Natural killer cell (primary cell): ENCODE measurements around the gene ADGRF3. TPM values are rescaled to one million over a fixed set of nuclear protein-coding genes. Genes with fewer than 3 reads are reported as not detected.
"Not testable (repeated sequence)": the region's sequence is repeated elsewhere in the genome, so short reads cannot be mapped to it uniquely, and the experiment has no call there.

ENCODE experiments used
- ATAC-seq, 3 donors: fragments of 150-1000 bp in 2 of 3; fragments of 200-7000 bp in 1 of 3; cut with Tn5 transposase; 1 replicate in 1 of 3; 2 replicates in 2 of 3; pipeline ENCODE4 v1.10.0; 2021; ENCODE audit warnings: mild to moderate bottlenecking in 2 of 3, moderate library complexity in 2 of 3
- DNase-seq, 2 donors: peaks; one replicate each; pipeline versions ENCODE4 v3.0.0 to v3.0.0-alpha.2; 2013 to 2021; ENCODE audit warnings: mixed read lengths in 1 of 2
- H3K27ac ChIP-seq: one replicate; pipeline ENCODE4 v1.5.1; 2013; ENCODE audit warnings: mild to moderate bottlenecking, low read length
- H3K27me3 ChIP-seq: one replicate; pipeline ENCODE4 v1.6.1; 2013; ENCODE audit warnings: low read length; ENCODE audit not compliant: control insufficient read depth, insufficient read depth
- H3K36me3 ChIP-seq: one replicate; pipeline ENCODE4 v1.6.1; 2013; ENCODE audit warnings: low read length; ENCODE audit not compliant: control insufficient read depth, insufficient read depth
- H3K4me1 ChIP-seq: one replicate; pipeline ENCODE4 v1.6.1; 2013; ENCODE audit warnings: low read length; ENCODE audit not compliant: control insufficient read depth, insufficient read depth
- H3K4me3 ChIP-seq: one replicate; pipeline ENCODE4 v1.5.1; 2013; ENCODE audit warnings: low read length
- H3K9me3 ChIP-seq: one replicate; pipeline ENCODE4 v1.6.1; 2013; ENCODE audit warnings: low read length; ENCODE audit not compliant: control insufficient read depth, insufficient read depth
- H3K27ac Mint-ChIP-seq, 2 donors: one replicate each; pipeline ENCODE4 v1.8.0; 2022; ENCODE audit warnings: mild to moderate bottlenecking in 2 of 2, mixed read lengths in 2 of 2, moderate library complexity in 1 of 2
- H3K27me3 Mint-ChIP-seq, 2 donors: one replicate each; pipeline ENCODE4 v1.8.0; 2022; ENCODE audit warnings: low read depth in 2 of 2, mixed read lengths in 2 of 2
- H3K36me3 Mint-ChIP-seq: one replicate; pipeline ENCODE4 v1.8.0; 2022; ENCODE audit warnings: mixed read lengths
- H3K4me1 Mint-ChIP-seq, 2 donors: one replicate each; pipeline ENCODE4 v1.8.0; 2022; ENCODE audit warnings: mixed read lengths in 2 of 2
- H3K4me3 Mint-ChIP-seq: one replicate; pipeline ENCODE4 v1.8.0; 2022; ENCODE audit warnings: mild to moderate bottlenecking, moderate library complexity, mixed read lengths
- H3K9me3 Mint-ChIP-seq, 2 donors: one replicate each; pipeline ENCODE4 v1.8.0; 2022; ENCODE audit warnings: mixed read lengths in 2 of 2
- WGBS: methylation state at CpG from one replicate; pipeline ENCODE4 v1.1.7; 2013; ENCODE audit warnings: missing lambda C conversion rate; ENCODE audit not compliant: insufficient coverage; 5-methylcytosine and 5-hydroxymethylcytosine counted together
- intact Hi-C: fragments of 100-400 bp; cut with micrococcal nuclease; formaldehyde crosslinking; loops from one replicate; pipeline ENCODE4 v1.14.2; 2022
- total RNA-seq, 4 donors: library from RNA; stranded (reverse); fragments of 120-200 nt in 1 of 4; gene quantifications; one replicate each; pipeline versions ENCODE4 v1.2.3 to v1.2.4, GENCODE V29; 2013 to 2022
- TF ChIP-seq, protein P1 (sequence below): fragments of 200-600 bp; IDR thresholded peaks from one replicate; pipeline ENCODE4 v1.8.0; 2022; ENCODE audit warnings: antibody characterized with exemption

ADGRF3 gene
- total RNA-seq, 3 donors from 2014 or later (not counting 1 experiment from before 2014, with no cell fraction given): 0.97 to 2.1 (median 2.1) TPM

- WGBS: 89% methylated on average over 1 of the region's 1 CpG
- no peak for ATAC-seq
- no peak for DNase-seq
- Histone ChIP-seq H3K36me3 (no peaks in the 10 kb centered on the region), H3K27me3 (no peaks in the 10 kb centered on the region), H3K9me3 (no peaks in the 10 kb centered on the region), H3K4me3 (no peak overlapping the region), H3K27ac (no peak overlapping the region), H3K4me1 (no peaks in the 10 kb centered on the region)
- intact Hi-C loops: no loop called here
- Mint-ChIP-seq H3K9me3 (no peaks in the 10 kb centered on the region), H3K36me3 (no peaks in the 10 kb centered on the region), H3K27me3 (peaks cover 0 to 3% of the 10 kb centered on the region in 2 donors), H3K4me1 (peaks cover 8 to 9% of the 10 kb centered on the region in 2 donors), H3K4me3 (no peak overlapping the region), H3K27ac (no peak overlapping the region)
- TF ChIP-seq, protein P1, sequence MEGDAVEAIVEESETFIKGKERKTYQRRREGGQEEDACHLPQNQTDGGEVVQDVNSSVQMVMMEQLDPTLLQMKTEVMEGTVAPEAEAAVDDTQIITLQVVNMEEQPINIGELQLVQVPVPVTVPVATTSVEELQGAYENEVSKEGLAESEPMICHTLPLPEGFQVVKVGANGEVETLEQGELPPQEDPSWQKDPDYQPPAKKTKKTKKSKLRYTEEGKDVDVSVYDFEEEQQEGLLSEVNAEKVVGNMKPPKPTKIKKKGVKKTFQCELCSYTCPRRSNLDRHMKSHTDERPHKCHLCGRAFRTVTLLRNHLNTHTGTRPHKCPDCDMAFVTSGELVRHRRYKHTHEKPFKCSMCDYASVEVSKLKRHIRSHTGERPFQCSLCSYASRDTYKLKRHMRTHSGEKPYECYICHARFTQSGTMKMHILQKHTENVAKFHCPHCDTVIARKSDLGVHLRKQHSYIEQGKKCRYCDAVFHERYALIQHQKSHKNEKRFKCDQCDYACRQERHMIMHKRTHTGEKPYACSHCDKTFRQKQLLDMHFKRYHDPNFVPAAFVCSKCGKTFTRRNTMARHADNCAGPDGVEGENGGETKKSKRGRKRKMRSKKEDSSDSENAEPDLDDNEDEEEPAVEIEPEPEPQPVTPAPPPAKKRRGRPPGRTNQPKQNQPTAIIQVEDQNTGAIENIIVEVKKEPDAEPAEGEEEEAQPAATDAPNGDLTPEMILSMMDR: no peak
Observed at GRCh38 chr2:26326514-26326913, 20.1 kb downstream of the ADGRF3 start.

DNA sequence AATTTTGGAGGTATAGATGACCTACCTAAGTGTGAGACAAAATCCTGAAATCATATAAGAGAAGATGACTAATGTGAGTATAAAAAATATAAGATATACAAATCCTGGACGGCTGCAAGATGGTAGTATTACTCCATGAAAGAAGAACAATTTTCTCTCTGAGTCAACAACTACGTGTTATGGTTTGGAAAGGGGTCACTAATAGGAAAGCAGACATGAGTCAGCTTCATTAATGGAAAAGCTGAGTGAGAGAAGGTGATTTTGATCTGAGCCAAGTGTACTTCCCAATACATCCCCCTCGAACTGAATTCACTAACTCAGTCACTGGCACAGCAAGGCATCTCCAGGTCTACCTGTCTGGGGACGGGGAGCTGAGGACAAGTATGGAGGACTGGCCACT is 20.7 kb downstream of the ADGRF3 start:
- no peak overlapping the region for H3K27ac Mint-ChIP-seq
- Histone ChIP-seq H3K4me3 (no peak overlapping the region), H3K27ac (no peak overlapping the region), H3K36me3 (no peaks in the 10 kb centered on the region), H3K4me1 (no peaks in the 10 kb centered on the region), H3K9me3 (no peaks in the 10 kb centered on the region), H3K27me3 (no peaks in the 10 kb centered on the region)
- no peak for DNase-seq
- WGBS: 95% methylated on average over 4 of the region's 4 CpGs
- H3K4me1 Mint-ChIP-seq: peaks cover 8 to 9% of the 10 kb centered on the region in 2 donors
- no peak overlapping the region for H3K4me3 Mint-ChIP-seq
- ATAC-seq: no peak
- TF ChIP-seq, protein P1: no peak
- intact Hi-C loops: no loop called here
- H3K36me3 Mint-ChIP-seq: no peaks in the 10 kb centered on the region
- H3K9me3 Mint-ChIP-seq: no peaks in the 10 kb centered on the region
- peaks cover 0 to 3% of the 10 kb centered on the region in 2 donors for H3K27me3 Mint-ChIP-seq

GRCh38 chr2:26324903-26325302 is 21.7 kb downstream of the ADGRF3 start:
- Mint-ChIP-seq H3K4me3 (no peak overlapping the region), H3K27me3 (peaks cover 0 to 3% of the 10 kb centered on the region in 2 donors), H3K9me3 (no peaks in the 10 kb centered on the region), H3K36me3 (no peaks in the 10 kb centered on the region), H3K27ac (no peak overlapping the region), H3K4me1 (peaks cover 3% of the 10 kb centered on the region in 2 donors)
- intact Hi-C loops: no loop called here
- Histone ChIP-seq H3K27ac (no peak overlapping the region), H3K9me3 (no peaks in the 10 kb centered on the region), H3K4me1 (no peaks in the 10 kb centered on the region), H3K4me3 (no peak overlapping the region), H3K36me3 (no peaks in the 10 kb centered on the region), H3K27me3 (no peaks in the 10 kb centered on the region)
- 68% methylated on average over 2 of the region's 3 CpGs for WGBS
- TF ChIP-seq, protein P1: no peak
- ATAC-seq: no peak
- no peak for DNase-seq

- H3K4me3 ChIP-seq: not testable (repeated sequence)
Observed at GRCh38 chr2:26324479-26324878, 22.1 kb downstream of the ADGRF3 start.

More at GRCh38 chr2:26324479-26324878, 22.1 kb downstream of the ADGRF3 start:
- H3K27me3 Mint-ChIP-seq, H3K4me3 Mint-ChIP-seq, H3K27ac ChIP-seq, H3K4me1 Mint-ChIP-seq, H3K4me1 ChIP-seq, intact Hi-C loops, H3K27ac Mint-ChIP-seq, H3K36me3 ChIP-seq, H3K36me3 Mint-ChIP-seq, H3K27me3 ChIP-seq, DNase-seq, ATAC-seq, H3K9me3 ChIP-seq, H3K9me3 Mint-ChIP-seq: not testable (repeated sequence)
